ENCODE data around the gene ASB8. TPM values are rescaled to one million over a fixed set of nuclear protein-coding genes. Genes with fewer than 3 reads are reported as not detected.
"Not testable (repeated sequence)": the region's sequence is repeated elsewhere in the genome, so short reads cannot be mapped to it uniquely, and the experiment has no call there.

The ASB8 gene
- polyA plus RNA-seq, 2 donors: 9.9 to 16.4 TPM

DNA sequence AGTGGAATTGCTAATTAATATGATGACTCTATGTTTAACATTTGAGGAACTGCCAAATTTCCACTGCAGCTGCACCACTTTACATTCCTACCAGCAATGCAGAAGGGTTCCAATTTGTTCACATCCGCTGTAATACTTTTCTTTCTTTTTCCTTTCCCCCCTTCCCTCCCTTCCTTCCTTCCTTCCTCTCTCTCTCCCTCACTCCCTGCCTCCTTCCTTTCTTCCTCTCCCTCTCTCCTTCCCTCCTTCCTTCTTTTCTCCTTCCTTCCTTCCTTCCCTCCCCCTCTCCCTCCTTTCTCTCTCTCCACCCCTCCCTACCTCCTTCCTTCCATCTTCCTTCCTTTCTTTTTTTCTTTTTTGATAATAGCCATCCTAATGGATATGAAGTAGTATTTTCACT, 41.4 kb downstream of the ASB8 start:
- no peaks in the 10 kb centered on the region for H3K36me3 ChIP-seq (ENCODE audit: control insufficient read depth in 2 of 2, insufficient read depth in 2 of 2, low read length in 1 of 2)
- H3K4me3 ChIP-seq (ENCODE audit: low read depth in 1 of 2, low read length in 2 of 2): no peak overlapping the region
- no peaks in the 10 kb centered on the region for H3K9me3 ChIP-seq (ENCODE audit: control insufficient read depth in 2 of 2, insufficient read depth in 1 of 2, low read depth in 1 of 2, low read length in 1 of 2)
- H3K4me1 ChIP-seq (ENCODE audit: control insufficient read depth in 2 of 2, insufficient read depth in 2 of 2, low read length in 1 of 2): no peaks in the 10 kb centered on the region
- 92 to 96% methylated on average over 1 of the region's 1 CpG for WGBS, 2 donors
- H3K27ac ChIP-seq (ENCODE audit: low read depth in 2 of 2, low read length in 1 of 2): no peak overlapping the region
- H3K27me3 ChIP-seq (ENCODE audit: control insufficient read depth in 1 of 2, insufficient read depth in 2 of 2, low read length in 2 of 2): no peaks in the 10 kb centered on the region

DNA sequence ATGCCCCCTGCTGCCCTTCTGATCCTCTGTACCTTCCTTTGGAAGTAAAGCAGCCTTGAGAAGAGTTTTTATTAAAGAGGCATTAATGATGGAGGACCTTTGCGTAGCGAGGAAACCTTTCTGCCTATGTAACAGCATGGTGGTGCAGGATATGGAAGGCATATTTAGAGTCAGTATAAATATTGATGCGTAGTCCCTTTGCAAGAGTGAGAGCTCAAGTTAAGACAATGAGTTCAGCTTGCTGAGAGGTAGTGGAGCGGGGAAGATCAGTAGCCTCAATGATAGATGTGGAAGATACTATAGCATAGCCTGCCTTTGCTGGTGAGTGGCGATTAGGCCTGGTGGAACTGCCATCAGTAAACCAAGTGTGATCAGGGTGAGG, 46.0 kb downstream of the ASB8 start:
- 95 to 96% methylated on average over 5 of the region's 5 CpGs for WGBS, 2 donors
- not testable (repeated sequence) for H3K4me1 ChIP-seq (ENCODE audit: control insufficient read depth in 2 of 2, insufficient read depth in 2 of 2, low read length in 1 of 2); H3K9me3 ChIP-seq (ENCODE audit: control insufficient read depth in 2 of 2, insufficient read depth in 1 of 2, low read depth in 1 of 2, low read length in 1 of 2); H3K27me3 ChIP-seq (ENCODE audit: control insufficient read depth in 1 of 2, insufficient read depth in 2 of 2, low read length in 2 of 2); H3K27ac ChIP-seq (ENCODE audit: low read depth in 2 of 2, low read length in 1 of 2); H3K36me3 ChIP-seq (ENCODE audit: control insufficient read depth in 2 of 2, insufficient read depth in 2 of 2, low read length in 1 of 2); H3K4me3 ChIP-seq (ENCODE audit: low read depth in 1 of 2, low read length in 2 of 2)

DNA sequence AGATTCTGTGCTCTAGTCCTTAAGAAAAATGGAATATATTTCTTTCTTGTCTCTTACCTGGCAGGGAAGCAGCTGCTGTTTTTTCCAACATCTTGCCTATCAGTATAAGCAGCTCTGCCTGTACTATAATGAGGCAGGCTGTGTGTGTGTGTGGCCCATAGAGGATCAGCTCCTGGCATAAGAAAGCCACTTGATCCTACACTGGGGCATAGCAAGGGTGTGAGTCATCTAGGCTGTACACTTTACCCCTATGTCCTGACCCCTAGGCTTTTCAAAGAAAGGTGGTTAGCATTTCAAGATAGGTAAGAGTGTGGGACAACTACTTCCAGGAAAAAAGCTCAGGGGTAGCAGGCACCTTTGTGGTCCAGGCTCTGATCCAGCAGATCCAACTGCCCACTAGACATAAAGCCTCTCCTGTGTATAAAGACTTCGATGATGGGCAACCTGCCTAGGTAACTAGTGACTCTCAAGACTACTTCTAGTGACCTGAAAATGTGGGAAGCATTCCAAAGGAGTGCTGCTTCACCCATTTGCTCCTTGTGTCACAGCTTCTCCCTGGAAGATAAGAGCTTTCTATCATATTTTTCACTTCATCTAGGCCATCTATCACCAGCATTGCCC, 46.5 kb downstream of the ASB8 start:
- Histone ChIP-seq H3K27me3 (ENCODE audit: control insufficient read depth in 1 of 2, insufficient read depth in 2 of 2, low read length in 2 of 2) (no peaks in the 10 kb centered on the region), H3K4me3 (ENCODE audit: low read depth in 1 of 2, low read length in 2 of 2) (no peak overlapping the region), H3K36me3 (ENCODE audit: control insufficient read depth in 2 of 2, insufficient read depth in 2 of 2, low read length in 1 of 2) (no peaks in the 10 kb centered on the region), H3K4me1 (ENCODE audit: control insufficient read depth in 2 of 2, insufficient read depth in 2 of 2, low read length in 1 of 2) (no peaks in the 10 kb centered on the region), H3K9me3 (ENCODE audit: control insufficient read depth in 2 of 2, insufficient read depth in 1 of 2, low read depth in 1 of 2, low read length in 1 of 2) (no peaks in the 10 kb centered on the region), H3K27ac (ENCODE audit: low read depth in 2 of 2, low read length in 1 of 2) (no peak overlapping the region)
- WGBS, 2 donors: 82 to 90% methylated on average over 1 of the region's 1 CpG

DNA sequence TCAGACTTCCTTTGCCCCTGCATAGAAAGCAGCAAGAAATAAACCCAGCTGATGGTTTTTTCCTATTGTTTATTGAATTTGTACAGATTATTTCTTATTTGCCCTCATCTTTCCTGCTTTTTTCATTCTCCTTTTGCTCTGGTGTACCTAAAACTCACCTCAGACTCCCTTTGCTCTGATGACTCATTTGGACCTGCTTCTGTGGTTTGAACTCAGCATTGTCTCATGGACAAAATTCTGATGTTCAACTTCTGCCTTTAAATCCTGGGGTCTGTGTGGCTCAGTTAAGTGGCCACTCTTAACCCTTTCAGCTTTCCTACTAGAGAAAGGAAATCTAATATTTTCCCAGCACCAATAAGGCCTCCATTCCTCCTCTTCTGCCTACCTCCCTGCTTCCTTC, 47.9 kb downstream of the ASB8 start:
- Histone ChIP-seq H3K4me3 (ENCODE audit: low read depth in 1 of 2, low read length in 2 of 2) (no peak overlapping the region), H3K27me3 (ENCODE audit: control insufficient read depth in 1 of 2, insufficient read depth in 2 of 2, low read length in 2 of 2) (no peaks in the 10 kb centered on the region), H3K4me1 (ENCODE audit: control insufficient read depth in 2 of 2, insufficient read depth in 2 of 2, low read length in 1 of 2) (no peaks in the 10 kb centered on the region), H3K27ac (ENCODE audit: low read depth in 2 of 2, low read length in 1 of 2) (no peak overlapping the region), H3K36me3 (ENCODE audit: control insufficient read depth in 2 of 2, insufficient read depth in 2 of 2, low read length in 1 of 2) (no peaks in the 10 kb centered on the region), H3K9me3 (ENCODE audit: control insufficient read depth in 2 of 2, insufficient read depth in 1 of 2, low read depth in 1 of 2, low read length in 1 of 2) (no peaks in the 10 kb centered on the region)

DNA sequence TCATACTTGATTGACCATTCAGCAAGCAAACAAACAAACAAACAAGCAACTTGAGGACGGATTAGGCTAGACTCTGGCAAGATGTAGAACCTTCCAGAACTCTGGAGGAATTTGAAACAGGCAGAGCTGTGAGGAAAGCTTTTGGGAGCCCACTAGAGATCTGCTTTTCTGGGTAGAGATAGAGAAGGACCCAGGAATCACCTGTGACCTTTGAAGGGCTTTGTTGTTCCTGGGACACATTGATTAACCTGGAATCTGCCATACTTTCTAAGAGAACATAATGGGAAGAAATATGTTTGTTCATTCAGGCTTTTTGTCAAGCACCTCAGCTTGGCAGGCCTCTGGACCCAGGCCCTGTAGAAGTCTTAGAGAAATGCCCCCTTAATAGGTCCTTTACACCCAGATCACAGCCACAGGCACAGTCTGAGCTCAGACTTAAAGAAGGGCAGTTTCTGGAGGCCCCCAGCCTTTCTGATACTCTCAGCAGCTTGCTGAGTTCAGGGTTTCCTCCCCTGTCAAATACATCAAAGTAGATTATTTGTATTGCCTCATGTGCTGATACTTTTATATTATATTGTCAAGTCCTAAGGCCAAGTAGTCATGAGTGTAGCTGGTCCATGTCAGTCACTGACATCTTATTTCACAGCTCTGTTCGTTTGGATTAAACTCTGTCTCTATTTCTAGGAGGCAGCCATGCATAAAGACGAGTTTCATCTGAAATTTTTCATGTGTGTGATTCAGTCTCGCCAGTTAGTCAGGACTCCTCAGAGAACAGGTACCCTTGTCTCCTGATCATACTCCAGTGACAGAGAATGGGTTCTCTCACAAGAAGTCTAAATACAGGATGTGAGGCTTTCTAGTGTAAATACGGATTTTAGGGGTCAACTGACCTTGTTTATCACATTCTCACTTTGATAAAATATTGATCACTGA, 50.4 kb downstream of the ASB8 start:
- H3K27ac ChIP-seq (ENCODE audit: low read depth in 2 of 2, low read length in 1 of 2): peak overlapping the region; percentile 89 to 96
- no peaks in the 10 kb centered on the region for H3K27me3 ChIP-seq (ENCODE audit: control insufficient read depth in 1 of 2, insufficient read depth in 2 of 2, low read length in 2 of 2)
- H3K4me1 ChIP-seq (ENCODE audit: control insufficient read depth in 2 of 2, insufficient read depth in 2 of 2, low read length in 1 of 2): no peaks in the 10 kb centered on the region
- no peaks in the 10 kb centered on the region for H3K36me3 ChIP-seq (ENCODE audit: control insufficient read depth in 2 of 2, insufficient read depth in 2 of 2, low read length in 1 of 2)
- 67 to 71% methylated on average over 5 of the region's 5 CpGs for WGBS, 2 donors
- H3K4me3 ChIP-seq (ENCODE audit: low read depth in 1 of 2, low read length in 2 of 2): peak overlapping the region in 1 of 2 donors; percentile 97
- no peaks in the 10 kb centered on the region for H3K9me3 ChIP-seq (ENCODE audit: control insufficient read depth in 2 of 2, insufficient read depth in 1 of 2, low read depth in 1 of 2, low read length in 1 of 2)

DNA sequence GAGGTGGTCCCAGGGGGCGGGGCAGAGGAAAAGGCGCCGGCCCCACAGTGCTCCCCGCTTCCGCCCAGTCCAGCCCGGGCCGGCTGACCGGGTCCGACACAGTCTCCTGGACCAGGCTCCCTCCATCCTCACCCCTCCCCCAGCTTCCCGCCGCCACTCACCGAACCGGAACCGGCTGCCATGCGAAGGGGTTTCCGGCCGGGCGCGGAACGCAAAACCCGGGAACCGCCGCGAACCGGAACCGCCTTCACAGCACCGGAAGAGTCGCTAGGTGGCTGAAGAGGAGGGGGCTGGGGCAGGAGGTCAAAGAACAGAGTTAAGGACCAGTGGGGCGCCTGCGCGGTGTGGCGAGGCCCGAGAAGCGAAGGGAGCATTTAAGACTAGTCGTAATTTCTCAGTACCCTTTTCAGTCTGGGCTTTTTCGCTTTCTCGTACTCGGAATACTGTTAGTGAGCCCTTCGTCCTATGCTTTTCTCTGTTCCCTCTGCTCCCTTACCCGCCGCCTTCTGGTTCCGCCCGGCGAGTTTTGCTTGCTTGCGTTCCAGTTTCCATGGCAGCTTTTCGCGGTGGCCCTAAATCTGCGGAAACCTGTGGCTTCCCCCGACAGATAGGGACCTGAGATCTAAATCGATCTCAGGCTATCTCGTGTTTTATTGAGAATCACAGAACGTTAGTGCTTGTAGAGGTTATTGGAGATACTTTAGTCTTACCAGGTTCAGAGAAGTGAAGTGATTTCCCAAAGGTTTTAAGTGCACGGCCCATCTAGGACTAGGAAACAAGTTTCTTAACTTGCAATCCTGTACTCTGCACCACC, 51.2 kb downstream of the ASB8 start, which contains the start of gene SENP1:
Gene SENP1 (minus strand): TSS at position 213 of the 814 bp plus-strand sequence. CDS start 4,607 bp downstream, outside the sequence.
- Histone ChIP-seq H3K36me3 (ENCODE audit: control insufficient read depth in 2 of 2, insufficient read depth in 2 of 2, low read length in 1 of 2) (no peaks in the 10 kb centered on the region), H3K4me3 (ENCODE audit: low read depth in 1 of 2, low read length in 2 of 2) (peak within 1 kb of the TSS; percentile 76 to 97), H3K27me3 (ENCODE audit: control insufficient read depth in 1 of 2, insufficient read depth in 2 of 2, low read length in 2 of 2) (no peaks in the 10 kb centered on the region), H3K9me3 (ENCODE audit: control insufficient read depth in 2 of 2, insufficient read depth in 1 of 2, low read depth in 1 of 2, low read length in 1 of 2) (no peaks in the 10 kb centered on the region), H3K4me1 (ENCODE audit: control insufficient read depth in 2 of 2, insufficient read depth in 2 of 2, low read length in 1 of 2) (no peaks in the 10 kb centered on the region), H3K27ac (ENCODE audit: low read depth in 2 of 2, low read length in 1 of 2) (peak within 1 kb of the TSS; percentile 89 to 96)
- 0 to 1% methylated on average over 49 to 53 of the region's 53 CpGs for WGBS, 2 donors

DNA sequence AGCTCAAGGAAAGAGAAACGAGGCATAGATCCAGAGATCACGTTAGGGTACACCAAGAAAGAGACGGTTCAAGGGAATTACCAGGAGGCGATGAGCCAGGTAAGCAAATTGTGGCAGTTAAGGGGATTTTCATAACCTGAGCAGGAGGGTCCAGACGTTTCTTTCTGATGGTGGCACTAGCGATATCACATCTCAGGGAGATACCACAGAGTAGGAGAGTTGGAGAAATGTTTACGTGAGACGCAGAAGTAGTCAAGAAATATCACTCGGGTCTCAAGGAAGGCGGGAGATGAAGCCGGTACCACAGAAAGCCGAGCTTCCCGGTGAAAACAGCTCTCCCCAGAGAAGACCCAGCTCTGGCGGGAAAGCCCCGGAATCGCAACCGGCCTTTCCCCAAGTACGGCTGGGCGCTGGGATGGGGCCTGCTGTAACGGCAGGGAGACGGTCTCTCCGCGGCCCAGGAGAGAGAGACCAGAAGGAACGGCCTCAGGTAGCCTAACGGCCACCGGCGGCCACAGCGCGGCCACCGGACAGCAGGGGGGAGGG, 51.9 kb downstream of the ASB8 start:
- Histone ChIP-seq H3K36me3 (ENCODE audit: control insufficient read depth in 2 of 2, insufficient read depth in 2 of 2, low read length in 1 of 2) (no peaks in the 10 kb centered on the region), H3K27ac (ENCODE audit: low read depth in 2 of 2, low read length in 1 of 2) (peak overlapping the region; percentile 89 to 96), H3K4me3 (ENCODE audit: low read depth in 1 of 2, low read length in 2 of 2) (peak overlapping the region; percentile 76 to 97), H3K9me3 (ENCODE audit: control insufficient read depth in 2 of 2, insufficient read depth in 1 of 2, low read depth in 1 of 2, low read length in 1 of 2) (no peaks in the 10 kb centered on the region), H3K4me1 (ENCODE audit: control insufficient read depth in 2 of 2, insufficient read depth in 2 of 2, low read length in 1 of 2) (no peaks in the 10 kb centered on the region), H3K27me3 (ENCODE audit: control insufficient read depth in 1 of 2, insufficient read depth in 2 of 2, low read length in 2 of 2) (no peaks in the 10 kb centered on the region)
- WGBS, 2 donors: 0% methylated on average over 27 to 30 of the region's 30 CpGs

DNA sequence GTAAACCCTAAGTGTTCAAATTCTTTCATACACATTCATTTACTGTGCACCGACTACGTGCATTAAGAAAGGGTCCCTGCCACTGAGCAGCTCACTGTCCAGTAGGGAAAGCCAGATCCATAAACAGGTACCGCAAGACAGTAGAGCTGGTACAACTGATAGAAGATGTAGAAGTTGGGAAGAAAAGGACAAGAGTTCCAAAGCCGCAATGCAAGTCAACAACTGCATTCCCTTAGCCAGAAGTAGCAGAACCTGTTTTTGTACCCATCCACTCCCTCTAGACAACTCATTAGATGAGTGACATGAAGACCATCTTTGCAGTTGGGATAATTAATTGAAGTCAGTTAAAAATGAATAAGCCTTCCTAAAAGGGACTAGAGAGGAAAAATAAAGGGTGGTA, 52.8 kb downstream of the ASB8 start:
- Histone ChIP-seq H3K36me3 (ENCODE audit: control insufficient read depth in 2 of 2, insufficient read depth in 2 of 2, low read length in 1 of 2) (no peaks in the 10 kb centered on the region), H3K4me3 (ENCODE audit: low read depth in 1 of 2, low read length in 2 of 2) (peak overlapping the region in 1 of 2 donors; percentile 97)

More for the DNA sequence above, 52.8 kb downstream of the ASB8 start:
- no peaks in the 10 kb centered on the region for H3K4me1 ChIP-seq (ENCODE audit: control insufficient read depth in 2 of 2, insufficient read depth in 2 of 2, low read length in 1 of 2)
- no peak overlapping the region for H3K27ac ChIP-seq (ENCODE audit: low read depth in 2 of 2, low read length in 1 of 2)
- no peaks in the 10 kb centered on the region for H3K27me3 ChIP-seq (ENCODE audit: control insufficient read depth in 1 of 2, insufficient read depth in 2 of 2, low read length in 2 of 2)
- H3K9me3 ChIP-seq (ENCODE audit: control insufficient read depth in 2 of 2, insufficient read depth in 1 of 2, low read depth in 1 of 2, low read length in 1 of 2): no peaks in the 10 kb centered on the region
- 56 to 57% methylated on average over 4 of the region's 4 CpGs for WGBS, 2 donors
